Sigmoid colon (tissue), 7 donors: ENCODE measurements around the gene LATS2. TPM values are rescaled to one million over a fixed set of nuclear protein-coding genes. Genes with fewer than 3 reads are reported as not detected.

Experiments
- DNase-seq: peaks from one replicate; pipeline ENCODE4 v3.0.0-alpha.2; 2019
- H3K27ac ChIP-seq, 4 donors: fragments of 200-600 bp; sonication (generic); one replicate each; pipeline ENCODE4 v1.5.1; 2016 to 2019; ENCODE audit warnings: mild to moderate bottlenecking in 1 of 4
- H3K27me3 ChIP-seq, 3 donors: fragments of 200-600 bp; sonication (generic); one replicate each; pipeline ENCODE4 v1.5.1; 2019; ENCODE audit warnings: mild to moderate bottlenecking in 1 of 3
- H3K36me3 ChIP-seq, 4 donors: fragments of 200-600 bp; sonication (generic); one replicate each; pipeline ENCODE4 v1.5.1; 2016 to 2019
- H3K4me1 ChIP-seq, 4 donors: fragments of 200-600 bp; sonication (generic); one replicate each; pipeline ENCODE4 v1.5.1; 2017 to 2019
- H3K4me3 ChIP-seq, 4 donors: fragments of 200-600 bp; sonication (generic); one replicate each; pipeline ENCODE4 v1.5.1; 2017 to 2019; ENCODE audit warnings: mild to moderate bottlenecking in 2 of 4, moderate library complexity in 1 of 4
- H3K9me3 ChIP-seq, 4 donors: fragments of 200-600 bp in 3 of 4; sonication (generic) in 3 of 4; one replicate each; pipeline versions ENCODE4 v1.5.1 to v1.6.1; 2013 to 2019
- CTCF ChIP-seq, 4 experiments: fragments of 450-650 bp in 3 of 4; fragments of 200-600 bp in 1 of 4; IDR thresholded peaks; one replicate each; pipeline ENCODE4 v1.5.1; 2016 to 2019; ENCODE audit warnings: antibody characterized with exemption in 4 of 4, mild to moderate bottlenecking in 3 of 4, moderate library complexity in 2 of 4
- EP300 ChIP-seq, 4 donors: sonication (generic); formaldehyde crosslinking; IDR thresholded peaks; one replicate each; pipeline ENCODE4 v1.6.1; 2017; ENCODE audit warnings: antibody characterized with exemption in 4 of 4
- POLR2A ChIP-seq, 2 donors: fragments of 450-650 bp; IDR thresholded peaks; one replicate each; pipeline ENCODE4 v1.6.1; 2016; ENCODE audit warnings: antibody characterized with exemption in 2 of 2, mild to moderate bottlenecking in 2 of 2, moderate library complexity in 2 of 2
- POLR2AphosphoS5 ChIP-seq, 4 donors: sonication (generic); formaldehyde crosslinking; IDR thresholded peaks; one replicate each; pipeline ENCODE4 v1.6.1; 2017; ENCODE audit warnings: antibody characterized with exemption in 4 of 4
- WGBS, 2 donors: extraction: QIAGEN DNeasy Blood & Tissue Kit; methylation state at CpG; one replicate each; pipeline ENCODE4 v1.1.7; 2013; 5-methylcytosine and 5-hydroxymethylcytosine counted together
- intact Hi-C: fragments of 100-400 bp; cut with DNase I; formaldehyde crosslinking; loops from one replicate; pipeline ENCODE4 v1.15.1; 2023
- polyA plus RNA-seq, 3 donors: library from polyadenylated mRNA; stranded (reverse); fragments of 200-250 nt; gene quantifications; one replicate each; pipeline ENCODE4 v1.2.3, GENCODE V29; 2013
- total RNA-seq, 4 donors: library from RNA; depleted of rRNA; stranded (reverse); fragments of >200 nt; gene quantifications; one replicate each; pipeline ENCODE4 v1.1.0, GENCODE V29; 2016
- donor health status: healthy with polysubstance abuse.
- donor health status: Bipolar disorder and iron deficiency.
- donor health status: healthy.

The LATS2 gene
- total and polyA plus RNA-seq, 7 donors = 3.7 to 45.5 (median 21.8) TPM

GRCh38 chr13:21035498-21035897 is 25.9 kb downstream of the LATS2 start:
- no peaks in the 10 kb centered on the region for H3K9me3 ChIP-seq

GRCh38 chr13:21034603-21035191 is 26.7 kb downstream of the LATS2 start:
- DNase-seq = peak; percentile 70
- Histone ChIP-seq H3K4me1 (peaks cover 0 to 82% (median 75%) of the 10 kb centered on the region in 4 donors), H3K27me3 (no peaks in the 10 kb centered on the region), H3K4me3 (no peak overlapping the region), H3K27ac (peak overlapping the region; percentile 71 to 91 (median 86)), H3K9me3 (no peaks in the 10 kb centered on the region), H3K36me3 (no peaks in the 10 kb centered on the region)
- 56 to 72% methylated on average over 8 of the region's 8 CpGs for WGBS, 2 donors
- intact Hi-C loops = no loop called here
- no peak for TF ChIP-seq POLR2AphosphoS5 (IDR thresholded peaks at IDR 0.05)
- TF ChIP-seq CTCF (IDR thresholded peaks at IDR 0.05) = no peak
- no peak for TF ChIP-seq POLR2A (IDR thresholded peaks at IDR 0.05)
- no peak for TF ChIP-seq EP300 (IDR thresholded peaks at IDR 0.05)

More at GRCh38 chr13:21035498-21035897, 25.9 kb downstream of the LATS2 start:
- TF ChIP-seq CTCF (IDR thresholded peaks at IDR 0.05) (no peak), POLR2AphosphoS5 (IDR thresholded peaks at IDR 0.05) (no peak), POLR2A (IDR thresholded peaks at IDR 0.05) (no peak), EP300 (IDR thresholded peaks at IDR 0.05) (no peak)
- H3K27ac ChIP-seq = peak overlapping the region; percentile 71 to 91 (median 86)
- no peak overlapping the region for H3K4me3 ChIP-seq
- H3K36me3 ChIP-seq = no peaks in the 10 kb centered on the region
- peaks cover 0 to 90% (median 83%) of the 10 kb centered on the region in 4 donors for H3K4me1 ChIP-seq
- intact Hi-C loops = no loop called here
- peak; percentile 42 for DNase-seq
- no peaks in the 10 kb centered on the region for H3K27me3 ChIP-seq
- 67 to 69% methylated on average over 5 of the region's 5 CpGs for WGBS, 2 donors

- H3K36me3 ChIP-seq = no peaks in the 10 kb centered on the region
- H3K27me3 ChIP-seq = no peaks in the 10 kb centered on the region
- peak; percentile 67 for DNase-seq
- no peaks in the 10 kb centered on the region for H3K9me3 ChIP-seq
- H3K27ac ChIP-seq = peak overlapping the region; percentile 71 to 91 (median 86)
- H3K4me3 ChIP-seq = no peak overlapping the region
- 88 to 92% methylated on average over 13 of the region's 13 CpGs for WGBS, 2 donors
- H3K4me1 ChIP-seq = peaks cover 0 to 76% (median 68%) of the 10 kb centered on the region in 4 donors
- intact Hi-C loops = no loop called here
- TF ChIP-seq CTCF (IDR thresholded peaks at IDR 0.05) = no peak
- TF ChIP-seq EP300 (IDR thresholded peaks at IDR 0.05) = no peak
- TF ChIP-seq POLR2AphosphoS5 (IDR thresholded peaks at IDR 0.05) = no peak
- TF ChIP-seq POLR2A (IDR thresholded peaks at IDR 0.05) = no peak
These were observed 27.4 kb downstream of the LATS2 start for GRCh38 chr13:21033856-21034602.

GRCh38 chr13:21033212-21033840 is 28.1 kb downstream of the LATS2 start:
- no peak overlapping the region for H3K4me3 ChIP-seq
- H3K27me3 ChIP-seq = no peaks in the 10 kb centered on the region
- H3K36me3 ChIP-seq = no peaks in the 10 kb centered on the region
- 63 to 79% methylated on average over 8 of the region's 8 CpGs for WGBS, 2 donors
- intact Hi-C loops = no loop called here
- H3K9me3 ChIP-seq = no peaks in the 10 kb centered on the region
- peaks cover 0 to 69% (median 62%) of the 10 kb centered on the region in 4 donors for H3K4me1 ChIP-seq
- peak overlapping the region; percentile 71 to 91 (median 86) for H3K27ac ChIP-seq
- DNase-seq = peak; percentile 89
- TF ChIP-seq CTCF (IDR thresholded peaks at IDR 0.05) (no peak), EP300 (IDR thresholded peaks at IDR 0.05) (peak; percentile 92 to 98 (median 96)), POLR2AphosphoS5 (IDR thresholded peaks at IDR 0.05) (peak; percentile 88 to 96 (median 96)), POLR2A (IDR thresholded peaks at IDR 0.05) (no peak)
